ENCODE data around the gene PLAAT1.

PLAAT1 gene

DNA sequence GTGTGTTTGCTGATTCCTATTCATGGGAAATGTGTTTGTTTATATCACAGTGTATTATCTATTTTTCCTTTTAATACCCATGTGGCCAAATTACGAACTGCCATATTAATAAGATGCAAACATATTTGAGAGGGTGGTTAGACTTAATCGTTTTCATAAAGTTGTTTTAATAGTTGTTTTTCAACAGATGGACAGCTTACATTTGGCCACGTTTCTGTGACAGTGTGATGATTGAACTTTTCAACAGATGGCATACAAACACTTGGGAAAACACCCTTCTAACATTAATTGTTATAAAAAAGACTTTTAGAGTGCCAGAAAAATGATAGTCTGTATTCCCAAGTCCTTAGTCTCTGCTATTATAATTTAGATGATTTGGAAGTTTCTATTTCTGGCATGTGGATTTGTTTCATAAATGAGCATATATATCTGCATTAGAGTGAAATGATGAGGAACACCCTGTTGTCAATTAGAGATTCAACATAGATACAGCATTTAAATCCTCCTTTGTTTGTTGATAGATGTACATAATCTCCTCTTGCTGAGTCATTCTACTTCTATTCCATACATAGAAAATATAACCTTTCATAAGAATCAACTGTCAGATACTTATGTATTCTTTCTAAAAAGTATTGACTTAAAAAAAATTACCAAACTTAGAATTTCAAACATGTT lies 13.1 kb downstream of the PLAAT1 start:
- no peak for DNase-seq

DNA sequence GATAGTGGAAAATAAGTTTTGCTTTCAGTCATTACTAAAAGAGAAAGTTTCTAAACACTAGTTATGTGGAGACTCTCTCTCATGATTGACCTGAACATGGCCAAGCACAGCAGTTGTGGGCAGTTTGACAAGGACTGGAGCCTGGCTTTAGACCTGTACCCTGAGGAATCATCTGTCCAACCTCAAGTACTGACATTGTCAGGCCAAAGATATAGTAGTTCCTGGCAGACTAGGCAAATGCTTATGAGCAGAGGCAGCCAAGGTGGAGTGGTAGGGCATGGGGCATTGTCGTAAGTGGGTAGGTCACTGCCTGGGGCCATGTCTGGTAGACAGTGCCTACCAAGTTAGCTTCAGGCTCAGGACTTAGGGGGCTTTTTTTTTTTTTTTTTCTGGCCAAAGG lies 20.9 kb downstream of the PLAAT1 start:
- no peak for DNase-seq

DNA sequence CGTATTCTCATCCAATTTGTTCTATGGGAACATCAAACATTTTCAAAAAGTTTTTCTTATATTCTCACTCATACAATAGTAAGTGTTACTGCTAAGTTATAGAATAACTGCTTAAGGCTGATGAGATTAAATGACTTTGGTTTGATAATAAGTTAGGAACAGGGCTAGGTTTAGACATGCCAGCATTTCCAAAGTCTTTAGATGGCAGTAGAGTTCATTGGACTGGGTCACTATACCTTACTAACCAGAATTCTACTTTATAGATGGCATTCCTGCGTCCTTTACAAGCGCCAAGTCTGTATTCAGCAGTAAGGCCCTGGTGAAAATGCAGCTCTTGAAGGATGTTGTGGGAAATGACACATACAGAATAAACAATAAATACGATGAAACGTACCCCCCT lies 21.7 kb downstream of the PLAAT1 start:
- no peak for DNase-seq

DNA sequence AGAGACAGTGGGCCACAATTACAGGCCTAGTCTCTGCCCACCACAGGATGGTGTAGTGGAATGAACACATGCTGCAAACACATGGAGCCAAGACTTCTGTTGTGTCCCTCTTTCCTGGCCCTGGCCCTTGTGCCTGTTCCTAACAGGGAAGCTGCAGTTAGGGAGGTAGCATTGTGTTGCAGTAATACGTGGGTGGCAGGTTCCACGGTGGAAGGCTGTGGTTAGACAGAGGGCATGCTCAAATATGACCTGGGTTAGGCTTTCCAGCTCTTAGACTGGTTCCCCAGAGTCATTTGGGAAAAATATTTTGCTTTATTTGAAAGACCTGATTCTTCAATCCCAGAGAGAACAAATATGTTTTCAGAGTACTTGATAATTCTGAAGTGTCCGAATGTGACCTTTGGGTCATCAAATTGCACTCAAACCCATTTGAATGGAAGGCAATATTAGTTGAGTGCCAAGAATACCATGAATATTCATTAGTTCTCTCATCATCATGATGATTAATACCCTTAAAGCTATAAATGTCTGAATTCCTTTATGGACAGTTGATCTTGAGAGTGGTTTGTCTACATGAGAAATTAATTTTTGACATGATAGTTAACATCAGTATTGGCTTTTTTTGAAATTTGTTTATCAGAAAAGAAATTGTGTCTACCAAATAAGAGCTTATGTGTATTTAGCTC lies 28.5 kb downstream of the PLAAT1 start:
- no peak for DNase-seq

DNA sequence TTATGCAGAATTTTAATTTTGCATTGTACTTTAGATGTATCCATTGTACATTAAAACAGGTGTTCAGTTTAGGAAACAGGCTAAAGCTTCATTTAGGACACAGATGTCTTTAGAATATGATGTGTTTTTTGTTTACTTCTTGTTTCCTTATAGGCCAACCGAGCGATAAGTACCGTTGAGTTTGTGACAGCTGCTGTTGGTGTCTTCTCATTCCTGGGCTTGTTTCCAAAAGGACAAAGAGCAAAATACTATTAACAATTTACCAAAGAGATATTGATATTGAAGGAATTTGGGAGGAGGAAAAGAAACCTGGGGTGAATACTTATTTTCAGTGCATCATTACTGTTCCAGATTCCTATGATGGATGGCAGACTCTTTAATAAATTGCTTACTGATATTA lies 29.4 kb downstream of the PLAAT1 start:
- no peak for DNase-seq

DNA sequence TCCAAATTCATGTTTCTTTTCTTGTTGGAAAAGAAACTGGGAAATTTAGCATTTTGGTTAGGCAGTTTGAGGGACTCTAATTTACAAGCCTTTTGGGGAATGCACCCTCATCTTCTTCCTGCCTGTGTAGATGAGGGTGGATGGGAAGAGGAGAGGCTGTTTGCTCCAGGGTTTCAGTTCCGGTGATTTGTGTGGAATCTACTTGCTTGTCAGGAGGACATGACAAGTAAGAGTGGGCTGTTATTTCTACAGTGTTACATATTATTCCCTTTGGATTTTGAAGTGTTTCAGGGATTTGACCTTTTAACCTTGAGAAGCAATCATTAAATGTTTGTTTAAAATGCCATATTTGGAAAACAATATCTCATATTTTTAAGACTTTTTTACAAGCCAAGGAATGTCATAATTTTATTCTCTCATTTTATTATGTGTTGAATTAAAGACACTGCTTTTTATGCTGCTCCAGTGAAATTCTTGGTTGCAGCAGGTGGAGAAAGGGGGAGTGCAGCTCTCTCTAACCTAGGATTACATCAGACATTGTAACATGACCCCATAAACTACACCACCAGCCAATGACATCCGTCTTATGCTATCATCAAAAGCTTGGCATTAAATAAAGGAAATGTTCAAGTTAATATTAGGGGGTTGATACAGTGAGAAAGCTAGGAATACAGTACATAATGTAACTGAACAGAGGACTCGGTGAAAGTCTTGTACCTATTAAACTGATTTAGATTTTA lies 30.2 kb downstream of the PLAAT1 start:
- no peak for DNase-seq

DNA sequence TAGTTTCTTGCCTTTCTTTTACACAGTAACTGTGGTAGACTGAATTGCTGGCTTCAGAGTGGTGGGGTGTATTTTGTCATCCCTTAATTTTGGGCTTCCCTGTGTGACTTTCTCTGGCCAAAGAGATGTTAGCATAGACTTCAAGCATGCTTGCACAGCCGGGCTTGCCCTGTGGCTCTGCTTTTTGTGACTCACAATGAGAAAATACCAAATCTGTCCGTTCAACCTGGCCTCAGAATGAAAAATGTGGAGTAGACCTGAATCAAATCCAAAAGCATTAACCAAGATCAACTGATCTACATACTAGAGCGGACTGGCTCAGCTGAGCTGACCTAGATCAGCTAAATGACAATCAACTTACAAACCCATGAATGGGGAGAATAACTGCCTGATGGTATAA lies 51.4 kb downstream of the PLAAT1 start:
- no peak for DNase-seq

DNA sequence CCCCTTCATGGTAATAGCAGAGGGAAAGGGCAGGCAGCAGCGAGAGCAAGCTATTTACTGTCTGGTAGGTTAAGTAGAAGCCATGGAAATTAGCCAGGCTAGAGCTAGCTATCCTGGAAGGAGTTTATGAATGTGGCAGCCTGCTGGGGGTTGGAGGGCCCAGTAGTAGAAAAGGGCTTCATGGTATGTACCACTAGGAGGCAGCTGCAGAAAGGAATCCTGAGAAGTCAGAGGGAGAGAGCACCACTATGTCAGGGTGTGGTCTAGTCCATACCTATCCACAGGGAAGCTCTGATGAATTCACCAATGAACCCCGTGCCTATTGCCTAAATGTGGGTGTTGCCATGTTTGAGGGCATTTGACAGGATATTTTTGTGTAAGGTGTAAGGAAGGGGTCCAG lies 55.0 kb downstream of the PLAAT1 start:
- no peak for DNase-seq

DNA sequence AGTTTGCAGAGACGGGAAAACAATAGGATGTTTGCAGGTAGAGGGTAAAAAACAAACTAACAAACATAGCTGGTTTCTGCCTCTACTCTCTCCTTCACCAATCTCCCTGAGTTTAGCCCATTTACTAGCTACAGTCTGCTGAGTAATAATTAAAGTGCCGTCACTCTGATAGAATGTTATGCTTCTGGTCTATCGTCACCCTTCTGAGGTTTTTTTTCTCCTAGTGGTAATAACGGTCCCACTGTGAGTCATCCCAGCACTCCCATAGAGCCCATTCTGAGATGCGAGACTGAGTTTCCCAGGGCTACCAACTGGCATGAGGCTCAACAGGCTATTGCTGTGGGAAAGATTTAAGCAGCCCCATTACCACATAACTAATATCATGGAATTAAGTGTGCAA lies 56.4 kb downstream of the PLAAT1 start:
- no peak for DNase-seq

DNA sequence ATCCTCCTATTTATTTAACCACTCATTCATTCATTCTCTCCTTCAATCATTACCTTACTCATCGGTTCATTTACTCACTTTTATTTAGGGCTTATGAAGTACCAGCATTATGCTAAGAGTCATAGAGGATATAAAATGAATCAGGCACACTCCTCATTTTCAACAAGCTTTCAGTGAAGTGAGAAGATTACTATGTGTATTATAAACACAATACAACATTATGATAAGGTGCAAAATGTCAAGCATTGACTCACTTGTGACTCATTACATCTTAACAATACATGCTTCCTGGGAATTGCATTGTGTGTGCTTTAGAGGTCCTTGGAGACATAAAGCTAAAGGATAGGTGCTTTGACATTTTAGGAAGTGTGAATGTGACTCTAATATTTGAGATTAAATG lies 60.4 kb downstream of the PLAAT1 start:
- DNase-seq = no peak

DNA sequence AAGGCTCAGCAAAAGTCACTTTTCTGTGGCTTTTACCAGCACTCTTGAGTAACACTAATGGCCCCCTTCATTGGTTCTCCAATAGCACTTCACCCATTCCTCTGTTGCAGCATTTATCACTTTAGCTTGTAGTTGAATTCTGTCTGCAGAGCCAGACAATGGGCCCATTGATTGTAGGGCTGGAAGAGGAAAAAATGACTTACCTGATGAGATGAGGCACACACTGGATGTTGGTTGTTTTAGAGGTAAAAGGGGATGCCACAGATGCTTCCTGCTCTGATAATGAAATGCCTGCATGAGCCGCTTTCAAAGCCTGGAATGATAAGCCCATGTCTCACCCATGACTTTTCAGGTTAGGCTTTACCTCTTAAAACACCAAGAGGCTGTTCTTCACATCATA lies 64.3 kb downstream of the PLAAT1 start:
- no peak for DNase-seq

DNA sequence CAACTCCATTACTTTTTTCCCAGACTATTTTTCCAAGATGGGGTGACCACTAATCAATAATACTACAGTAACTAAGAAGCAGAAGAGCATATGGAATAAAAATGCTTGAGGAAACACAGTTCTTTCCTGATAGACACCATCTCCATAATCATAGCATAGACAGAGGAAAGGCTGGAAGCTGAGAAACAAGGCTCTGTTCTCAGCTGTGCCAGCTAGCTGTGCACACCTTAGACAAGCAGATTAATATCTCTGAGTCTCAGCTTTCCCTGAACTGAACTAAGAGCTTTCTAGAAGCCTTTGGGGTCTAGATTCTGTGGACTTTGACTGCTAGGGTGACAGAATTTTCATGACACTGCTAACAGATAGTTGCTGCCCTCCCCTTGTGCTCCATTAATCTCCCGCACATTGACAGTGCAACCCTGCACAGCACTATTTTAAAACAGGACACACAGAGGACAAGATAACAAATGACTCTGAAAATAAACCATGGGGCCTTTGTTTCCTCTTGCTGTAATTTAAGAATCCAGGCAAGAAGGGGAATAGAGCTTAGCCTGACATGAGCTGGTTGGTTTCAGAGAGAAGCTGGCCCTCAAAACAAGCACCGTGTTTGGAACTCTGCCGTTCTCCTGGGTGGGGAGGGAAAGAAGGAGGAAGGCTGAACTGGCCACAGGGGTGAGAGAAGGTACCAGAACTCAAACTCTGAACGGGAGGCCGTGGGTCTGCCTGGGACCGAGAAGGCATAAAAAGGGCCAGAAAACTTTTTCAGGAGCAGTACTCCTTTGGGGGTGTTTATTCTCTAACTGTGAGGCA lies 70.1 kb downstream of the PLAAT1 start:
- no peak for DNase-seq

DNA sequence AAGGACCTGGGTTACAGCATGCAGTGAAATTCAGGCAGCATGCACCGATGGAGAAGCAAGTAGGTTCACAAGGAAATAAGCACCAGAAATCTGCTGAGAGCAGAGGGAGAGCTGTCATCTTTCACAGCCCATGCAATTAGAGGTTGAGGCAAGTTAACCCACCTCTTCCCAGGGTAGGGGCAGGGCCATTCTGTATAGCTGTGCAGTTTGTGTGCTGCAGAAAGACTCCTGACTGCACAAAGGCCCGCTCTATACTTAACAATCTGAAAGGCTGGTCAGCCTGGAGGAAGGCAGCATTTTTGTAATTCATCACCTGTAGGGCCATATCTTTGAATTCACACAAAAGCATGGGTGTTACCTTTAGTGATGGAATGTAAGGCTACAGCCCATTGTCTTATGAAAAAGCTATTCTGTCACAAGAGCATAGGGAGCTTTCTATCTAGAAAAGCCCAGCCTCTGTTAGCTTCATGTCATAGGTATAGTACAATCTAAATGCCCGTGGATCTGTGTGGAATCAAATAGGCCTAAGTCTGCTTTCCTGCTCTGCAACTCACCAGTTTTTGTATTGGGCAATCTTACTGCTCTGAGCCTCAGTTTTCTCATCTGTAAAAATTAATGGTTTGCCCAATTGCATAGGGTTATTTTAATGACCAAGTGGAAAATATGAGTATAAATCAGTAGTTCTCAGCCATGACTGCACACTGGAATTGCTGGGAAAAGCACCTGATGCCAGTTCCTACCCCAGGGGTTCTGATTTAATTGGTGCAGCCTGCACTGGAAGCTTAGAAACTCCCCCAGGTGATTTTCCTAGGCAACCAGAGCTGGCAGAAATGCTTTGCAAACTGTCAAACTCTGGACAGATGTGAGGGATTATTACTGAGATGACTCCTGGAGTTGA lies 72.3 kb downstream of the PLAAT1 start:
- DNase-seq = no peak

DNA sequence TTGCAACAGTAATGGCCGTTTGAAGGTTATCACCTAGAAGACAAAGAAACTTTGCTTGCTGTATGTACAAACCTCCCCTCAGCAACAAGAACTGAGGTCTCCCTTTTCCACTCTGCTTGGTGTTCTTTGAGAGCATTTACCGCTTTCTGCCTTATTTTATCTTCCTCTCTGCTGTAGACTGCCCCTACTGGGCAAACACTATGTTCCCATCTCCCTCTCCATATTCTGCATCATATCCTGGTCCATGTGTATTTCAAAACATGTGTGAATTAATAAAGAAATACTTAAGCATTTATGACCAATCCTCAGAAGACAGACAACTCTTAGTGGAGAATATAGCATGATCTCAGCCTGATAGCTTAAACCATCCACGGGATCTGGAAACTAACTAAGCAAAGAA lies 73.1 kb downstream of the PLAAT1 start:
- DNase-seq = no peak

DNA sequence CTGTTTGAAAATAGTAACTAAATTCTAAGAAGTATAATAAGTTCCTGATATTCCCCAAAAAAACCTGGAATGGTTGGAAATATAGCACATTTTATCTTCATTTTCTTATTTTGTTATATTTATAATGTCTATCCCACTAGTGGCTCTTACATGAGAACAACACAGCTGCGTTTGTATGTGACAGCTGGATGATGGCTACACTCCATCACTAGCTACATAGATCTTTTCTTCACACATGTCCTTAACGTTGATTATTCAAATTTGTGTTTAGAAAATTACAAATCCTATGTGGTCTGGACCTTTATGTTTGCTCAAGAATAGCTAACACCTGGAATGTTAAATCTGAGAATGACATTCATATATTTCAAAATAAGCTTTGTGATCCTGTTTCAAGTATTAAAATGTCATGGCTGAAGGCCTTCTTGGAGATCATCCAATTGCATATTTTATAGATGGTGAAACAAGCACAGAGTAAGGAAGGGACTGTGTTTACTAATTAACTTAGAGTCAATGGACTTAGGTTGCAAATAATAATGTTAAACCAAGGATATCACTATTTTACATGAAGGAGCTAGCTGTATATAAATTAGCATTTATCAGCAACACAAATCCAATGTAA lies 76.8 kb downstream of the PLAAT1 start:
- no peak for DNase-seq
